ENCODE measurements around the gene GSG1L2.

The GSG1L2 gene

GRCh38 chr17:9792181-9792840, 29.6 kb downstream of the GSG1L2 start:
- ATAC-seq, result no peak
- TF ChIP-seq TOX (CRISPR knock-in tag; IDR thresholded peaks at IDR 0.05; ENCODE audit: borderline replicate concordance), result no peak
- no peak for TF ChIP-seq CREB5 (CRISPR knock-in tag; IDR thresholded peaks at IDR 0.05; ENCODE audit: low read depth)

DNA sequence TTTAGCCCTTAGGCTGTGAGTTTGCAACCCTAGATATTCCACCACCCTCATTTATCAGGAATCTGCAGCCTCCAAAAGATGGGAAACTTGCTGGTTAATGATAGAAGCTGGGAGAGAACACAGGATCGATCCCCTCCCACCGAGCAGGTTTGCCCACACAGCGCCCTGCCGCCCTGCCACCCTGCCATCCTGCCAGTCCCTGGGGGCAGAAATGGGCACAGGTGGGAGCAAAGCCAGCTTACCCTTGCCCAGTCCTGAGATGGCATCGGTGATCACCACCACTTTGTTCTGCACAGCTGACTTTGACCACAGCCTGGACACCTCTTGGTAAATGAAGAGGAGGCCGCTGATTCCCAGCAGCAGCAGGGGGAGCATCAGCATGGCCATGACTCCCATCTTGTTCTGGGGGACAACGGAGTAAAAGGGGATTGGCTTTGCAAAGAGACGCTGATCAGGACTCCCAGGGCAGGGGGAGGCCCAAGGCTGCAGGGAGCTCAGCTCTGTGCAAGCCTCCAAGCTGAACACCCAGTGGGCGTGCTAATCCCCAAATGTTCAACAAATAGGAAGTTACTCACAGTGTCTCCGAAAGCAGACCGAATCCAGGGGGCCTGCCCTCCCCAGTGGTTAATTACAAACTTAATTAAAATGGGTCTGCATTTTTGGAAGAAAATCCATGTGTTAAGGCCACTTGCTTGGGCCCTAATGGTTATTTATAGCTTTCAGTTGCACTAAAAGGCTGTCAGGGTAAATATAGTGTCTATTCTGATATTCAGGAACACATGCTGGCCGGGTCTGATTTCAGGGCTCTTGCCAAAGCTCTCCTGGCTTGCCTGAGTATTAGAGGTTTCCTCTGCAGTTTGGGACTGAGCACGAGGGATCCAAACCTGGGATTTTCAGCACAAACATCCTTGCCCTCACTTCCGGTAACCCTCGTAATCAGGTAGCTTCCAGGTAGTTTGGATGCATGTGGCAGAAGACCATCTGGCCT, 30.7 kb downstream of the GSG1L2 start, which contains the start of gene DHRS7C:
Gene DHRS7C (minus strand): TSS at position 704 of the 988 bp plus-strand sequence. CDS start 308 bp downstream, at position 396.
- no peak for TF ChIP-seq CREB5 (CRISPR knock-in tag; IDR thresholded peaks at IDR 0.05; ENCODE audit: low read depth)
- no peak for ATAC-seq

GRCh38 chr17:9790316-9790715, 31.6 kb downstream of the GSG1L2 start:
- TF ChIP-seq, protein P1, sequence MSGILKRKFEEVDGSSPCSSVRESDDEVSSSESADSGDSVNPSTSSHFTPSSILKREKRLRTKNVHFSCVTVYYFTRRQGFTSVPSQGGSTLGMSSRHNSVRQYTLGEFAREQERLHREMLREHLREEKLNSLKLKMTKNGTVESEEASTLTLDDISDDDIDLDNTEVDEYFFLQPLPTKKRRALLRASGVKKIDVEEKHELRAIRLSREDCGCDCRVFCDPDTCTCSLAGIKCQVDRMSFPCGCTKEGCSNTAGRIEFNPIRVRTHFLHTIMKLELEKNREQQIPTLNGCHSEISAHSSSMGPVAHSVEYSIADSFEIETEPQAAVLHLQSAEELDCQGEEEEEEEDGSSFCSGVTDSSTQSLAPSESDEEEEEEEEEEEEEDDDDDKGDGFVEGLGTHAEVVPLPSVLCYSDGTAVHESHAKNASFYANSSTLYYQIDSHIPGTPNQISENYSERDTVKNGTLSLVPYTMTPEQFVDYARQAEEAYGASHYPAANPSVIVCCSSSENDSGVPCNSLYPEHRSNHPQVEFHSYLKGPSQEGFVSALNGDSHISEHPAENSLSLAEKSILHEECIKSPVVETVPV (CRISPR knock-in tag; IDR thresholded peaks at IDR 0.05), result no peak
- TF ChIP-seq ESRRG (CRISPR knock-in tag; IDR thresholded peaks at IDR 0.05) (no peak), ARNTL (CRISPR knock-in tag; IDR thresholded peaks at IDR 0.05; ENCODE audit: borderline replicate concordance, low read depth) (no peak), BACH2 (CRISPR knock-in tag; IDR thresholded peaks at IDR 0.05; ENCODE audit: borderline replicate concordance) (no peak), ZFP3 (CRISPR knock-in tag; IDR thresholded peaks at IDR 0.05) (no peak), TSHZ2 (CRISPR knock-in tag; IDR thresholded peaks at IDR 0.05) (no peak), SNAI2 (CRISPR knock-in tag; IDR thresholded peaks at IDR 0.05) (no peak)
- ATAC-seq, result no peak

DNA sequence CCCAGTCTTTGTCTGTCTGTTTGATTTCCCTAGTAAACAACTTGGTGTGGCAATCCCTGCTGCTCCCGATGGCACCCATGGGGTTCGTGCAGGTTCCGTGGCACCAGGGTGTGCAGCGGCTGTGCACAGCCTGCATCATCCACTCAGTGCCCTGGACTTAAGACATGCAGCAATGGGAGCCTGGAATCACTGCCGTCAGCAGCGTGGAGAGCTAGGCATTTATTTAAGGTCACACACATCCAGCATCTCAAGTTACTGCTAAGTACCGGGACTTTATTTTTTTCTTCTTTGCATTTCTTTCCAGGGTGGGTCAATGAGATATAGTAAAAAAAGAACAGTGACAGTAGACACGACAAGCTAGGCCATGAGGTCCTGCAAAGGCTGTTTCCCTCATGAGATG, 33.3 kb downstream of the GSG1L2 start:
- TF ChIP-seq ARNTL (CRISPR knock-in tag; IDR thresholded peaks at IDR 0.05; ENCODE audit: borderline replicate concordance, low read depth), result no peak
- TF ChIP-seq CSDC2 (CRISPR knock-in tag; IDR thresholded peaks at IDR 0.05), result no peak
- TF ChIP-seq, protein P1 (CRISPR knock-in tag; IDR thresholded peaks at IDR 0.05), result no peak
- no peak for TF ChIP-seq ZNF565 (CRISPR knock-in tag; conservative IDR thresholded peaks at IDR 0.05; ENCODE audit: low read depth)
- TF ChIP-seq ZC3H10 (CRISPR knock-in tag; IDR thresholded peaks at IDR 0.05), result no peak
- no peak for TF ChIP-seq OSR1 (CRISPR knock-in tag; IDR thresholded peaks at IDR 0.05)
- TF ChIP-seq TSHZ2 (CRISPR knock-in tag; IDR thresholded peaks at IDR 0.05), result no peak
- no peak for TF ChIP-seq TOX (CRISPR knock-in tag; IDR thresholded peaks at IDR 0.05; ENCODE audit: borderline replicate concordance)
- TF ChIP-seq POU6F1 (CRISPR knock-in tag; IDR thresholded peaks at IDR 0.05; ENCODE audit: borderline replicate concordance, low read depth), result no peak
- TF ChIP-seq ISL1 (CRISPR knock-in tag; IDR thresholded peaks at IDR 0.05), result no peak
- no peak for TF ChIP-seq ZNF70 (CRISPR knock-in tag; IDR thresholded peaks at IDR 0.05)
- no peak for TF ChIP-seq BACH2 (CRISPR knock-in tag; IDR thresholded peaks at IDR 0.05; ENCODE audit: borderline replicate concordance)
- TF ChIP-seq RARB (CRISPR knock-in tag; IDR thresholded peaks at IDR 0.05), result no peak
- no peak for TF ChIP-seq CREB5 (CRISPR knock-in tag; IDR thresholded peaks at IDR 0.05; ENCODE audit: low read depth)
- TF ChIP-seq ESRRG (CRISPR knock-in tag; IDR thresholded peaks at IDR 0.05), result no peak
- ATAC-seq, result no peak

All from SK-N-SH treated with all-trans-retinoic acid at 6 μM for 48 hours (cell line).